RWPE2 (cell line): Measurements from ENCODE around the gene COL12A1.

ENCODE experiments used
- ATAC-seq: fragments of 200-7000 bp; cut with Tn5 transposase; 3 replicates; pipeline ENCODE4 v1.9.1; 2021; ENCODE audit warnings: low read depth
- DNase-seq: peaks from one replicate; pipeline ENCODE4 v3.0.0-alpha.2; 2020; ENCODE audit warnings: low spot score
- H3K27ac ChIP-seq: fragments of 450-650 bp; 2 replicates; pipeline ENCODE4 v1.5.1; 2017; ENCODE audit warnings: mild to moderate bottlenecking; ENCODE audit not compliant: poor library complexity, severe bottlenecking
- H3K27me3 ChIP-seq: fragments of 250-450 bp; sonication (Bioruptor Pico); 2 replicates; pipeline ENCODE4 v1.5.1; 2021; ENCODE audit warnings: mild to moderate bottlenecking, moderate library complexity; ENCODE audit not compliant: insufficient read depth, poor library complexity, severe bottlenecking
- H3K36me3 ChIP-seq: fragments of 250-450 bp; sonication (Bioruptor Pico); 2 replicates; pipeline ENCODE4 v1.5.1; 2020; ENCODE audit warnings: low read depth, mild to moderate bottlenecking, moderate library complexity
- H3K4me1 ChIP-seq: fragments of 250-450 bp; sonication (Bioruptor Pico); 2 replicates; pipeline ENCODE4 v1.5.1; 2021; ENCODE audit warnings: mild to moderate bottlenecking, moderate library complexity; ENCODE audit not compliant: insufficient read depth, poor library complexity, severe bottlenecking
- H3K4me3 ChIP-seq: fragments of 250-450 bp; sonication (Bioruptor Pico); 2 replicates; pipeline ENCODE4 v1.5.1; 2021; ENCODE audit warnings: mild to moderate bottlenecking, moderate library complexity; ENCODE audit not compliant: severe bottlenecking
- H3K9me3 ChIP-seq: fragments of 250-450 bp; sonication (Bioruptor Pico); 2 replicates; pipeline ENCODE4 v1.5.1; 2021; ENCODE audit warnings: mild to moderate bottlenecking, moderate library complexity; ENCODE audit not compliant: severe bottlenecking
- TF ChIP-seq, protein P1 (sequence below): fragments of 450-650 bp; IDR thresholded peaks from one replicate; pipeline ENCODE4 v1.5.1; 2017; ENCODE audit warnings: mild to moderate bottlenecking, moderate library complexity; ENCODE audit not compliant: poor library complexity, severe bottlenecking

The COL12A1 gene

GRCh38 chr6:75213112-75213511 is 7.3 kb upstream of the COL12A1 start:
- Histone ChIP-seq H3K4me3 (no peak overlapping the region), H3K36me3 (no peaks in the 10 kb centered on the region), H3K27me3 (no peaks in the 10 kb centered on the region), H3K27ac (no peak overlapping the region), H3K9me3 (no peaks in the 10 kb centered on the region), H3K4me1 (no peaks in the 10 kb centered on the region)
- TF ChIP-seq, protein P1, sequence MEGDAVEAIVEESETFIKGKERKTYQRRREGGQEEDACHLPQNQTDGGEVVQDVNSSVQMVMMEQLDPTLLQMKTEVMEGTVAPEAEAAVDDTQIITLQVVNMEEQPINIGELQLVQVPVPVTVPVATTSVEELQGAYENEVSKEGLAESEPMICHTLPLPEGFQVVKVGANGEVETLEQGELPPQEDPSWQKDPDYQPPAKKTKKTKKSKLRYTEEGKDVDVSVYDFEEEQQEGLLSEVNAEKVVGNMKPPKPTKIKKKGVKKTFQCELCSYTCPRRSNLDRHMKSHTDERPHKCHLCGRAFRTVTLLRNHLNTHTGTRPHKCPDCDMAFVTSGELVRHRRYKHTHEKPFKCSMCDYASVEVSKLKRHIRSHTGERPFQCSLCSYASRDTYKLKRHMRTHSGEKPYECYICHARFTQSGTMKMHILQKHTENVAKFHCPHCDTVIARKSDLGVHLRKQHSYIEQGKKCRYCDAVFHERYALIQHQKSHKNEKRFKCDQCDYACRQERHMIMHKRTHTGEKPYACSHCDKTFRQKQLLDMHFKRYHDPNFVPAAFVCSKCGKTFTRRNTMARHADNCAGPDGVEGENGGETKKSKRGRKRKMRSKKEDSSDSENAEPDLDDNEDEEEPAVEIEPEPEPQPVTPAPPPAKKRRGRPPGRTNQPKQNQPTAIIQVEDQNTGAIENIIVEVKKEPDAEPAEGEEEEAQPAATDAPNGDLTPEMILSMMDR: no peak
- DNase-seq: no peak
- ATAC-seq: no peak

DNA sequence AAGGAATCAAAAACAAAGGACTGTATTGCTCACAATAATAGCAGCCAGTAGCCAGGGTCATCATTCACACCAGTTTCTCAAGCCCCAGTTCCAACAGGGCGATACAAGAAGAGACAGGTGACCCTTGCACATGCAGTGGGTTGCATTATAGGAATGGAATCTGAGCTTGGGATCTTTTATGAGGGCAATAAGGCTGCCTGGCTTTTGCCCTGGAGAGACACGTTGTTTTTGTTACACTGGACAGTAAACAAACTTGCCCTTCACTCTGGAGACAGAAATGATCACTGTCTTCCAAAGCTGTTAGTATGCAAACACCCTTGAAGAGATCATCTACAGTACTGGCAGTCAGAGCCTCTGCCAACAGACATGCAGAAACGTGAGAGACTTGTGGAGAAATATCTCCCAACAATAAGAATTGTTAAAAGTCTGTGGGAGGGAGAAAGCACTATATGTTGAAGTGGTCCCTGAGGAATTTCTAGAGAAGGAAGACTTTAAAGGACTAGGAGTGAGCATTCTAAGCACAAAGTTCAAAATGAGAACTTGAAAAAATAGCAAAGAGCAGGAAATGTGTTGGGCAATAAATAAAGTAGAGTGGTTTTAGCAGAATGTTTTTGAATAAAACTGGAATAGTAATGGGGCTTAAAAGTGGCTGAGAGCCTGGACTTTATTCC is 6.2 kb upstream of the COL12A1 start:
- H3K9me3 ChIP-seq: no peaks in the 10 kb centered on the region
- no peak overlapping the region for H3K4me3 ChIP-seq
- H3K27ac ChIP-seq: no peak overlapping the region
- H3K27me3 ChIP-seq: no peaks in the 10 kb centered on the region
- DNase-seq: no peak
- TF ChIP-seq, protein P1: no peak
- no peaks in the 10 kb centered on the region for H3K36me3 ChIP-seq
- H3K4me1 ChIP-seq: no peaks in the 10 kb centered on the region
- ATAC-seq: no peak

DNA sequence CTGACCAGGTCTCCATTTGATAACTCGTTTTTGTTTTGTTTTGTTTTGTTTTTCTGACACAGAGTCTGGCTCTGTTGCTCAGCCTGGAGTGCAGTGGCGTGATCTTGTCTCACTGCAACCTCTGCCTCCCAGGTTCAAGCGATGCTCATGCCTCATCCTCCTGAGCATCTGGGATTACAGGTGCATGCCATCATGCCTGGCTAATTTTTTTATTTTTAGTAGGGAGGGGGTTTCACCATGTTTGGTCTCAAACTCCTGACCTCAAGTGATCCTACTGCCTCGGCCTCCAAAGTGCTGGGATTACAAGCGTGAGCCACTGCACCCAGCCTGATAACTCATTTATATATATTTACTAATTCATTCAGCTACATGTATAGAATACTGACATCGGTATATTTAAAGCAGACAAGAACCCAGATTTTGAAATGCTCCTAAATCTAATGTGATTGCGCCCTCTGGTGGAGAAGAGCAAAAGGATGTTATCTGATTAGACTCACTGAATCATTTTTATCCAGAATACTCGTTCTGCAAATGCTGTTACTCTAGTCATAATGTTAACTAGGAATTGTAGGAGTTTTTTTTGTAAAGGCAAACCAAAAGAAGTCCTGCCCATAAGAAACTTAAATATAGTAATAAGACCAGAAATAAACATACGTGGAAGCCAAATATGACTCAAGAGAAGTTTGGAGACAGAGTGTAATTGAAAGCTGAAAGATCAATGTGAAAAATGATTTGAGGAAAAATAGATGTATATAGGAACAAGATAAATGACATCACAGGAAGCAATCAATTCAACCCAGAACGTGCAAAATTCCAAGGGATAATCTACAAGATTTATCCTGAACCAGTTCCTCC is 5.3 kb upstream of the COL12A1 start:
- H3K9me3 ChIP-seq: no peaks in the 10 kb centered on the region
- no peak overlapping the region for H3K4me3 ChIP-seq
- no peaks in the 10 kb centered on the region for H3K27me3 ChIP-seq
- H3K4me1 ChIP-seq: no peaks in the 10 kb centered on the region
- ATAC-seq (no peak), DNase-seq (no peak)
- TF ChIP-seq, protein P1: peak; percentile 86
- no peak overlapping the region for H3K27ac ChIP-seq
- H3K36me3 ChIP-seq: no peaks in the 10 kb centered on the region

- H3K27me3 ChIP-seq: no peaks in the 10 kb centered on the region
- H3K4me1 ChIP-seq: no peaks in the 10 kb centered on the region
- DNase-seq: no peak
- ATAC-seq: no peak
- H3K4me3 ChIP-seq: no peak overlapping the region
- H3K27ac ChIP-seq: no peak overlapping the region
- no peaks in the 10 kb centered on the region for H3K36me3 ChIP-seq
- no peaks in the 10 kb centered on the region for H3K9me3 ChIP-seq
- TF ChIP-seq, protein P1: peak; percentile 70
Observed at GRCh38 chr6:75209184-75209723, 3.4 kb upstream of the COL12A1 start.
